ENCODE results near the gene CLDN3.
"Not testable (repeated sequence)": the region's sequence is repeated elsewhere in the genome, so short reads cannot be mapped to it uniquely, and the experiment has no call there.

Gene CLDN3, protein sequence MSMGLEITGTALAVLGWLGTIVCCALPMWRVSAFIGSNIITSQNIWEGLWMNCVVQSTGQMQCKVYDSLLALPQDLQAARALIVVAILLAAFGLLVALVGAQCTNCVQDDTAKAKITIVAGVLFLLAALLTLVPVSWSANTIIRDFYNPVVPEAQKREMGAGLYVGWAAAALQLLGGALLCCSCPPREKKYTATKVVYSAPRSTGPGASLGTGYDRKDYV

GRCh38 chr7:73770002-73770859, at the start of gene CLDN3:
Gene CLDN3 (minus strand): TSS chr7:73770270. CDS start chr7:73770049, 221 bp downstream.
- DNase-seq, result no peak

DNA sequence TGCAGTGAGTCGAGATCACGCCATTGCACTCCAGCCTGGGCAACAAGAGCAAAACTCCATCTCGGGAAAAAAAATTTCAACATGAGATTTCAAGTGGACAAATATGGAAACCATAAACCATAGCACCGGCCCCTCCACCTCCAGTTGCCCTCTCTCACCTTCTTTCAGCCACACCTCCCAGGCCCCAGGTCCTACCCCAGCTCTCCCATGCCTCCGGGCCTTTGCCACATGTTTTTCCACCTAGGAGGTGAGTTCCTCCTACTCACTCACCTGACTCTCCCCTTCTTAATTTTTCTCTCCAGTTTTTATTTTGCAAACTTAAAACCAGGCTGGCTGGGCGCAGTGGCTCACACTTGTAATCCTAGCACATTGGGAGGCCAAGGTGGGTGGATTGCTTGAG, 47.1 kb upstream of the CLDN3 start:
- no peak for DNase-seq

- no peak for DNase-seq
Measured at GRCh38 chr7:73815436-73815835, 45.4 kb upstream of the CLDN3 start.

DNA sequence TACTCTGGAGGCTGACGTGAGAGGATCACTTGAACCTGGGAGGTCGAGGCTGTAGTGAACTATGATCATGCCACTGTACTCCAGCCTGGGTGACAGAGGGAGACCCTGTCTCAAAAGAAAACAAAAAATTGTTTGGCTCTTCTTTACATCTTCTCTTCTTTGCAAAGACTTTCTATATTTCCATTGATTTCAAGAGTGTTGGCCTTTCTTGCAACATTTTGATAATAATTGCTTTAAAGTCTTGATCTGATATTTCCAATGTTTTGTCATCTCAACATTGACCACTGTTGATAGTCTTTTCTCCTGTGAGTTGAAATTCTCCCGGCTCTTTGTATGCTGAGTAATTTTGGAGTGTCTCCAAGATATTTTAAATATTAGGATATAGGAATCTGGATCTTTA, 42.9 kb upstream of the CLDN3 start:
- no peak for DNase-seq

- DNase-seq, result peak; percentile 20
Measured at GRCh38 chr7:73811760-73812168, 41.7 kb upstream of the CLDN3 start.

DNA sequence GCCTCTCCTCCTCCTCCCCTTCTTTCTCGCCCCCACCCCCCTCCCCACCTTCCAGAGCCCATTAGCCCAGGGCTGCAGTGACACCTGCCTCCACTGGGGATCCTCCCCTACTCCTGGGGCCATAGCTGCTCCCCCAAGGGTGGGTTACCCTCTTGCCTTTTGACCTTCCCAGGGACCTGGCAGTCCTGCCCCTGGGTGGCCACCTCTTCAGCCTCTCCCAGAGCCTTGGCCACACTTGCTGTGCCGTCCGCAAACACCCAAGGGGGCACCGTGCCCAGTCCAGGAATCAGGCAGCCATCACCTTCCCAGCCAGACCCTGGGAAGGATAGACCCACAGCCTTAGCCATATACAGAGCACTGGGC, 40.9 kb upstream of the CLDN3 start:
- DNase-seq, result no peak

- DNase-seq, result no peak
Measured at GRCh38 chr7:73809467-73809951, 39.4 kb upstream of the CLDN3 start.

GRCh38 chr7:73802459-73802858, 32.4 kb upstream of the CLDN3 start:
- DNase-seq, result no peak

DNA sequence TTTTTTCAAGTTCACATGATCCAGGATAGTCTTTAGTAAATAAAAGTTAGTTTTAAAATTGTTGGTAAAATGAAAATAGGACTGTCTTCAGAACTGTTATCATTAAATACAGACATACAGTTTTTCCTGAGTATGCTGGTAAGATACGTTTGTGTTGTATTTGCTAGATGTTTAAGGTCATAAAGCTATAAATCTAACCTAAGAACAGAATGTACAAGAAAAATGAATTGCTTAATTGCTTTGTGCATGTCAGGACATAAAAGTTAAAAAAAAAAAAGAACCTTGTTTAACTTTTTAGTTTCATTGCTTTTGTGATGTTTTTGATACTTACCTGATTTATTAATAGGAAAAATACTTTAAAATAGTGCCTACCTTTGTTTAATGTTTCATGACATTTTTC, 31.5 kb upstream of the CLDN3 start:
- no peak for DNase-seq

GRCh38 chr7:73799282-73800141, 29.4 kb upstream of the CLDN3 start:
- no peak for DNase-seq

- DNase-seq, result not testable (repeated sequence)
Measured at GRCh38 chr7:73797176-73797575, 27.1 kb upstream of the CLDN3 start.

DNA sequence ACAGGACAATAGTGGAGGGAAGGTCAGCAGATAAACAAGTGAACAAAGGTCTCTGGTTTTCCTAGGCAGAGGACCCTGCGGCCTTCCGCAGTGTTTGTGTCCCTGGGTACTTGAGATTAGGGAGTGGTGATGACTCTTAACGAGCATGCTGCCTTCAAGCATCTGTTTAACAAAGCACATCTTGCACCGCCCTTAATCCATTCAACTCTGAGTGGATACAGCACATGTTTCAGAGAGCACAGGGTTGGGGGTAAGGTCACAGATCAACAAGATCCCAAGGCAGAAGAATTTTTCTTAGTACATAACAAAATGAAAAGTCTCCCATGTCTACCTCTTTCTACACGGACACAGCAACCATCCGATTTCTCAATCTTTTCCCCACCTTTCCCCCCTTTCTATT, 26.6 kb upstream of the CLDN3 start:
- not testable (repeated sequence) for DNase-seq

- DNase-seq, result not testable (repeated sequence)
Measured at GRCh38 chr7:73795188-73795587, 25.1 kb upstream of the CLDN3 start.

DNA sequence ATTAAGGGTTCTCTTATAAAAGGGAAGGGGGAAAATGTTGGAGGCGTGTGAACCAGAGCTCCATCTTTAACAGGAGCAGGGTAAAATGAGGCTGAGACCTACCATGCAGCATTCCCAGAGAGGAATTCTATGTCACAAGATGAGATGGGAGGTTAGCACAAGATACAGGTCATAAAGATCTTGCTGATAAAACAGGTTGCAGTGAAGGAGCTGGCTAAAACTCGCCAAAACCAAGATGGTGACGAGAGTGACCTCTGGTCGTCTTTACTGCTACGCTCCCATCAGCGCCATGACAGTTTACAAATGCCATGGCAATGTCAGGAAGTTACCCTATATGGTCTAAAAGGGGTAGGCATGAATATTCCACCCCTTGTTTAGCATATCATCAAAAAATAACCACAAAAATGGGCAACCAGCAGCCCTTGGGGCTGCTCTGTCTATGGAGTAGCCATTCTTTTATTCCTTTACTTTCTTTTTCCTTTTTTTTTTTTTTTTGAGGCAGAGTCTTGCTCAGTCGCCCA, 21.2 kb upstream of the CLDN3 start:
- not testable (repeated sequence) for DNase-seq

GRCh38 chr7:73789051-73789450, 19.0 kb upstream of the CLDN3 start:
- no peak for DNase-seq

- not testable (repeated sequence) for DNase-seq
Measured at GRCh38 chr7:73787786-73788048, 17.6 kb upstream of the CLDN3 start.

- no peak for DNase-seq
Measured at GRCh38 chr7:73786588-73786987, 16.5 kb upstream of the CLDN3 start.

- DNase-seq, result no peak
Measured at GRCh38 chr7:73779517-73779916, 9.4 kb upstream of the CLDN3 start.

DNA sequence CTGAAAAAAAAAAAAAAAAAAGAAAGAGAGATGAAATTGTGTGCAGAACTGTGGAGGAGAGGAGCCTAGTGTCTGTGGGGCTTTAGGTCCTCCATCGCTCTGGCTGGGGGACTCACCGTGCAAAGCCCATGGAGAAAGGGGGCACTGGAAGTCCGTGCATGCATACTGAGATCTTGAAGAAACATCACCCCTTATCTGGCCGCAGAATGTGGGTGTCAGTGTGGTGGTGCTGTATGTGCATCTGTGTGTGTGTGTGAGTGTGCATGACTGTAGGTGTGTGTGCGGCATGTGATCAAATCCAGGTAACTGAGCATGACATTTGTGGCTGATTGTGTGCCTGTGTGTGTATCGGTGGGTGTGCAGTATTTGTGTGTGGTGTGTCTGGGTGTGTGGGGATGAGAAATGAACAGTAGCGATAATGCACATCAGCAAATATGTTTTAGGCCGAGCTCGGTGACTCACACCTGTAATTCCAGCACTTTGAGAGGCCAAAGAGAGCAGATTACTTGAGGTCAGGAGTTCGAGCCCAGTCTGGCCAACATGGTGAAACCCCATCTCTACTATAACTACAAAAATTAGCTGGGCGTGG, 8.8 kb upstream of the CLDN3 start:
- no peak for DNase-seq

DNA sequence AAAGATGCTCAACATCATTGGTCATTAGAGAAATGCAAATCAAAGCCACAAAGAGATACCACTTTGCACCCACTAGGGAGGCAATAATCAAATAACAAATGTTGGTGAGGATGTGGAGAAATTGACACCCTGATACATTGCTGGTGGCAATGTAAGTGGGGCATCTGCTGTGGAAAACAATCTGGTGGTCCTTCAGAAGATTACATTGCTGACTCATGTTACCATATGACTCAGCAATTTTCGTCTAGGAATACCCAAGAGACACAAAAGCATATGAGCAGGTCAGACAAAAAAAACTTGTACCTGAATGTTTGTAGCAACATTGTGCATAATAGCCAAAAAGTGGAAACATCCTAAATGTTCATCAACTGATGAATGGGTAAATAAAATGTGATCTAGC, 4.9 kb upstream of the CLDN3 start:
- no peak for DNase-seq

DNA sequence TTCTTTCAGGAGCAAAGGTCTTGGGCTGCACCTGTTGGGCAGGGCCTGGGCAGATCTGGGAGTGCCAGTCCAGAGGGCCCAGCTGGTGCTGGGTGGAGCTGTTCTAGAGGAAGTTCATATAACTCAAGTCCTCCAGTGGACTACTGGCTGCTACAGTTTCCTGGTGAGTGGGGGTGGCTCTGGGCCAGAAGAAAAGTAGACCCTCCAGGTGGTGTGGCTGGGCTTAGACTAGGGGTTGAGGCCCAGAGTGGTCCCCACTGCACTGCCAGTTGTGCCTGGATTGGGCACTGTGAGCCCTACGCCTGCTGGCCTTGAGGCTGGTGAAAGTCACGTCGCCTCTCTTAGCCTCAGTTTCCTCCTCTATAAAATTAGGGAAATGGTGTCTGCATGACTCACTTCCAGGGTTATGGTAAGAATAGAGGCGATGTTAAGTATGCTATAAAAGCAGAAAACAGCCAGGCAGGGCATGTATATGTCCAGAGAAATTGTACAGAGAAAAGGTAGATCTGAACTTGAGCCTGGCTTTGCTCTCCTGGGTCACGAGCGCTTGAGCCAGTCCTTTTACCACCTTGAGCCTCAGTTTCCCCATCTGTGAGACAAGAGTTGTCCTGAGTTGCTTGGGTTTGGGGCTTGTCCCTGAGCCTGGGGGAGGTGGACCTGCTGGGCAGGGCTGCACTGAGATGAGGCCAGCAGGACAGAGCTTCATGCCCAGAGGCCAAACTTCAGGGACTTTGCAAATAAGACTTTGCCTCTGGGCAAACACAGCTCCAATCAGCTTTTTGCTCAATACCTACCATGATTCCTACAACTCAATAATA, 3.8 kb upstream of the CLDN3 start:
- no peak for DNase-seq
